CD4-positive, alpha-beta T cell treated with Interleukin-4 for 4 hours (primary cell): ENCODE measurements around the gene SLC7A6OS.

Experiments used
- DNase-seq: peaks from one replicate; pipeline ENCODE4 v3.0.0-alpha.2; 2020

Gene SLC7A6OS

GRCh38 chr16:68310774-68311511 is at the start of gene SLC7A6OS, which contains the start of gene PRMT7:
TSS of gene SLC7A6OS (minus strand) at chr16:68310946. CDS start at chr16:68310926, 20 bp downstream.
TSS of gene PRMT7 (plus strand) at chr16:68311019. CDS start at chr16:68315980, 4,961 bp downstream.
- peak; percentile 90 for DNase-seq

DNA sequence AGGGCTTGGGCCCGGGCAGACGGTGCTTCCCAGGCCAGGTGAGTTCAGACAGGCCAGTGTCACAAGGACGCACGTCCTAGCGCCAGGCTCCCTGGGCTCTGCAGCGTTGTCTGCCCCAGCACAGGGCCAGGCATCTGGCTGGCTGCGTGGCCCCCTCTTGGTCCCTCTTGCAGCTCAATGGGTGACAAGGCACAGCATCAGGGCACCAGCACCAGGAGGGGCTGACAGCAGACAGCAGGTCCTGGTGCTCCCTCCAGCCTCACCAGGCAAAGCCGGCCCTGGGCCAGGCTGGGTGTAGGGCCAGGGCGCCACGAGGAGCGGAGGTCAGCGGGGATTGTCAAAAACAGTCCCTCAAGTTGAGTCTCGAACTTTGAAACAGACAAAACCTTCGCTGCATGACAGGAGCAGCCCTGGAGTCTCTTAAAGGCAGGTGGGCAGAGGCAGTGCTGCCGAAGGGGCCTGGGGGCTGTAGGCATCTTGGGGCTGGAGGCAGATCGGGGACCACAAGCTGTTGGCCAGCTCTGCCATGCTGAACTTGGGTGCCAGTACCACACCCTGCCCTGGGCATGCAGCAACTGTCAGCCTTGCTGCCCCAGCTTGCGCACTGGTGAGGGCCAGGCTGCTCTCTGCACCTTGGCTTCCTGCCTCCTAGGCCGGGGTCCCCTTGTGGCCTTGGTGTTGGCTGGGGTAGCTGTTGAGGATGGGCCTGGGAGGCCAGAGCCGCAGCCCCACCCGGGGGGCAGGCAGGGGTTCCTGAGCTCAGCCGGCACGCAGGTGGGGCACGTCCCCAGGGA is 48.8 kb upstream of the SLC7A6OS start:
- no peak for DNase-seq

- no peak for DNase-seq
Measured at GRCh38 chr16:68358951-68359350, 48.2 kb upstream of the SLC7A6OS start.

GRCh38 chr16:68357923-68358322 is 47.2 kb upstream of the SLC7A6OS start:
- no peak for DNase-seq

GRCh38 chr16:68357521-68357922 is 46.8 kb upstream of the SLC7A6OS start:
- DNase-seq = no peak

DNA sequence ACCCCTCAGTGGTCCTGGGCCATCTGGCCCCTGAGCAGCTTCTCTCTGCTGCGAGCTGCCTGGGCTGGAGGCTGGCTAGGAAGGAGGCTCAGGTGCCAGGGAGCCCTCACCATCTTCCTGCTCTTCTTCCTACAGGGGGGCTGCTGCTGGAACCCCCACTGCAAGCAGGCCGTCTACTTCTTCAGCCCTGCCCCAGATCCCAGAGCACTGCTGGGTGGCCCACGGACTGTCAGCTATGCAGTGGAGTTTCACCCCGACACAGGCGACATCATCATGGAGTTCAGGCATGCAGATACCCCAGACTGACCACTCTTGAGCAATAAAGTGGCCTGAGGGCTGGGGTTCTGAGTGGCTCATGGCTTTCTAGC is 46.2 kb upstream of the SLC7A6OS start:
- no peak for DNase-seq

DNA sequence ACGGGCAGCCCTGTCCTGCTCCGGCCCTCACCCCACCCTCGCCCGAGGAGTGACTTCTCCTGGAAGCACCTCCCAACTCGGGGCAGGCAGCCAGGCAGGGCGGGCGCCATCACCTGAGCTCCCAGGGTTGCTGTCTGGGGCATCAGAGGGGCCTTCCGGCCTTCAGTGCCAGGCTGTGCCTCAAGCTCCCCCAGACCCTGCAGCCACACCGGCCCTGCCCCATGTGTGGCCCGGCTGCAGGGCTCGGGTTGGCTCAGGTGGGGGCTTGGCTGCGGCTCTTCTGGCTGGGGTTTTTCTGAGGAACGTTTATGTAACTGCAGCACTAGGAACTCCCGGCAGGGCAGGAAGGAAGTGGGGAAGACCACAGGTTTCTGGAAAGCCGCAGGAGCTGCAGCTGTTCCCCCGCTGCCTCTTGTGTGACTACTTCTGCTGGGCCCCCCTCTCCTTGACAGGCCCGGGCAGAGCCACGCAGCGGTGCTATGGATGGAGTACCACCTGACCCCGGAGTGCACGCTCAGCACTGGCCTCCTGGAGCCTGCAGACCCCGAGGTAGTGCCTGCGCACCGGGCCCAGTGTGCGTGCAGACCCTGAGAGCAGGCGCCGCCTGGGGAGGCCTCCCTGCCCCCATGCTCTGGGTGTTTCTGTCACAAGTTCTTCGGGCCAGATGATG is 45.6 kb upstream of the SLC7A6OS start:
- DNase-seq = peak; percentile 71

GRCh38 chr16:68355447-68356248 is 44.9 kb upstream of the SLC7A6OS start:
- no peak for DNase-seq

DNA sequence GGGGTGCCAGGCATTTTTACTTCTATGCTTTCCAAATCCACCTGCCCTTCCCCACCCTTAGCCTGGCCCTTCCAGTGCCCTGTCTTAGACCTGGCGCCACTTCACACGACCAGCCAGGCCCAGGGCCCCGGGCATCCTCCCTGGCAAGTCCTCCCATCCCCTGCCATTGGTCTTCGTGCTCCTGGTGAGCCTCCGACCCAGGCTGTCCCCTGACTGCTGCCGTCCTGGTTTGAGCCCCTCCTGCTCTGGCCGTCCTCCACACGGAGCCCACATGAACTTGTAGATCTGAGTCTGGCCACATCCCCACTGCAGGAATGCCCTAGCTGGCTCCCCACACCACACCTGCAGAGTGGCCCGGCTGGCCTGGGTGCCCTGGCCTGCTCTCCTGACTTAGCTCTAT is 44.1 kb upstream of the SLC7A6OS start:
- no peak for DNase-seq

DNA sequence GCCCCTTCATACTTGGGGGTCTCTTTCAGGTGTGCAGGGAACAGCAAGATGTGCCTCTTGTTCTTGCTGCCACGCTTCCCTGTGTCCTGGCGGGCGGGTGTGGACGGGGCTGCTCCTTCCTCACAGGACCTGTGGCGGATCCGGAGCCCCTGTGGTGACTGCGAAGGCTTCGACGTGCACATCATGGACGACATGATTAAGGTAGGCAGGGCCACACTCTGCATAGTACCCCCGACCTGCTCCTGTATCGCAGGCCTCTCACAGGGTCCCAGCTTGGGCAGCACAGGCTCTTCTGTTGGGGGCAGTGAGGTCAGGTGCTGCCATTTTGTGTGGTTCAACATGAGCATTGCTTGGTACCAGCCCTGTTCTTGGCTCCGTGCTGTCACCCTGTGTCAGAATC is 42.6 kb upstream of the SLC7A6OS start:
- no peak for DNase-seq

DNA sequence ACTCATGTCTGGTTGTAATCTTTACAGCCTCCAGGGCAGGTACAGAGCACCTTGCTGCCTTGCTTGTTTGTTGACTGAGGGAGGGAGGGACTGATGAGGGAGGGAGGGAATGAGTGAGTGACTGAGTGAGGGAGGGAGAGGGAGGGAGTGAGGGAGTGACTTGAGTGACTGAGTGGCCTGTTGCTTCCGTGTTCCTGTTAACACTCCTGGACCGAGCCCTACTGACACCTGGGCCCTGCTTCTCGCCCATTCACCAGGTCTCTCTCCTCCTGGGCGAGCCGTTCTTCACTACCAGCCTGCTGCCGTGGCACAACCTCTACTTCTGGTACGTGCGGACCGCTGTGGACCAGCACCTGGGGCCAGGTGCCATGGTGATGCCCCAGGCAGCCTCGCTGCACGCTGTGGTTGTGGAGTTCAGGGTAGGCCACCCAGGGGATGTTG is 41.3 kb upstream of the SLC7A6OS start:
- DNase-seq = no peak

DNA sequence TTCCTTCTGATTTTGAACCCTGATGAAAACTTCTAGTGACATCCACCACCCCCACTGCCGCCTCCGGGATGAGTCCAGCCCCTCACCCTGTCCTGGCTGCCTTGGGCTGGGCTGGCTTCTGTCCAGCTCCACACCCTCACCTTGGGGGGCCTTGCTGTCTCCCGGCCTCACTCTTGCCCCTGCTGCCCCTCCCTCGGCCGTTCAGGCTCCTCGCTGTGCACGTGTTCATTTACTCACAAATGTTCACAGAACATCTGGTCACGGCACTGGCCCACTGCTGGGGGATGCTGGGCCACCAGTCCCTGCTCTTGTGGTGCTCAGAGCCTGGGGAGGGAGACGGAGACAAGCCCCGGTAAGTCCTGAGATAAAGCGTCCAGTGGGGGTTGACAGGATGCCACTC is 40.7 kb upstream of the SLC7A6OS start:
- no peak for DNase-seq

- DNase-seq = no peak
Measured at GRCh38 chr16:68350813-68351350, 40.1 kb upstream of the SLC7A6OS start.

DNA sequence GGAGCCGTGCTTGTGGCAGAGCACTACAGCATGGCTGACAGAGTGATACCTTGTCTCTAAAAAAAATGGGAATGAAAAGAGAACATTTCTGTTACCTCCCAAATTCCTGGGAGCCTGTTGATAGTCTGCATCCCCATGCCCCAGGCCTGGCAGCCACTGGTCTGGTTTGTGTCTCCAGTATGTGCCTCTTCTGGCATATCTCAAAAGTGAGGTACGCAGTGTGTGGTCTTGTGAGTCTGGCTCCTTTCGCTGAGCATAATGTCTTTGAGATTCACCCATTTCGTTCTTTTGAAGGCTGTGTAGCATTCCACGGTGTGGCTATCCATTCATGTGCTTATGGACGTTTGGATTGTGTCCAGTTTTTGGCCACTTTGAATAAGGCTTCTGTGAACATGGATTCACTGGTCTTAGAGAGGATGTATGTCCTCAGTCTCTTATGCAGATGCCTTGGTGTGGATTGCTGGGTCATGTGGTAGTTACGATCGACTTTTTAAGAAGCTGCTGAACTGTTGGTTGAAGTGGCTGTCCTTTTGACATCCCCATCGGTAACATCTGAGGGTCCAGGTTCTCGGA is 39.2 kb upstream of the SLC7A6OS start:
- no peak for DNase-seq

- no peak for DNase-seq
Measured at GRCh38 chr16:68348639-68349445, 38.1 kb upstream of the SLC7A6OS start.

DNA sequence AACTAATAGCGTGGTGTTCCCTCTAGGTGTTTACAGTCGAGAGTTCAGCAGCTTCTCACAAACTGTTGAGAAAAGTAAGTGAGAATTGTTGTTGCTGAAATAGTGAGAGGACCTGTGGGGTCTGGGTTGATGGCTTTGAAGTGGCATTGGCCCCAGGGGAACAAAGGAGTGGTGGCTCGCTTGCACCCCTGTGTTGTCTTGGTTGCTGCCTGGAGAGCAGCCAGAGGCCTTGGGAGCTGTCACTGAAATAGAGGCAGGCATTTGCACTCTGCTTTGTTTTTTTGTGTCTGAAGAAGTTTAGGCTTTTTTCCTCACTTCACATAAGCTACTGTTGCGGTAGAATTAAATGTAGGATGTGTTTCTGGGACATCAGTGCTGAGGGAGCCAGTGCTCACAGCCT is 36.9 kb upstream of the SLC7A6OS start:
- no peak for DNase-seq

DNA sequence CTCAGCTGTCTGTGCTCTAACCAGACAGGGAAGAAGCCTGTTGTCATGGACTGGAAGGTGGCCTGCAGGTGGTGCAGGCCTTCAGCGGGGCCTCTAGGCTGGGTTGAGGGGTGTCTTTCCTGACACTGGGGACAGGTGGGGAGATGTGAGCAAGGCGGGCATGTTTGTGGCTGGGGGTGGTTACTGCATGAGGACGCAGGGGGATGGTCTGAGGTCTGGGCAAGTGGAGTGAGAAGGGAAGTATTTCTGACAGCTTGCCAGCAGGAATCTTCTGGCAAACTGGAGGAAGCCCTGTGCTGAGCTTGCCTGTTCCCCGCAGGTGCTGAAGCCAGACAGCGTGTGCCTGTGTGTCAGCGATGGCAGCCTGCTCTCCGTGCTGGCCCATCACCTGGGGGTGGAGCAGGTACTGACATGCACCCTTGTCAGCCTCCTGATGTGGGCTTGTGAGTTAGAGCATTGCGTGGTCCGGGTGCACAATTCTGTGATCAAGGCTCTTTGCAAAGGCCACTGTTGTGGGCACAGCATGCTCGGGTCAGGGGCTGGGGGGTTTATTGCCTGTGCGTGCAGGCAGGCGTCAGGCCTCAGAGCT is 36.2 kb upstream of the SLC7A6OS start:
- no peak for DNase-seq

DNA sequence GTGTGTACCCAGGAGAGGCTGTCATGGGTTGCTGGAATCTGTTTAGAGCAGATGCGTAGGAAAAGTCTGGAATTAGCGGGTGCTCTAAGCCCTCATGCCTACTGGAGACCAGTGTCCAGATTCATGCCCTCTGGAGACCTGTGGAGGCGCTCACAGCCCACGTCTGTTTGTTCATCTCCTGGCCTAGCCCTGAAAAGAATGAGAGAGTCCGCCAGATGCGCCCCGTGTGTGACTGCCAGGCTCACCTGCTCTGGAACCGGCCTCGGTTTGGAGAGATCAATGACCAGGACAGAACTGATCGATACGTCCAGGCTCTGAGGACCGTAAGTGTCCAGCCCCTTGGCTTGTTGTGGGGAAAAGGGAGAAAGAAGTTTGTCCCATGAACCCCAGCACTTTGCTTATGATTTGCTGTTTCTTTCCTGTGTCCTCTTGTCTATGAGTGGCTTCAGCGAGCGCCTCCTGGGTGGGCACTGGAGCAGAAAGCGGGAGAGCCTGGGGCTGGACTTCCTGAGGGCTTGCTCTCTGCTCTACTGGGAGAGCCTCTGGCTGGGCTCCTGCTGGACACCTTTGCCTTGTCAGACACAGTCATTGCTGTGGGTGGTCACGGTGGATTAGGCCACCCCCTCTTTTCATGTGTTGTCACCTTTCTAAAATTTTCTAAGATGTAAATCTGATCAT is 35.4 kb upstream of the SLC7A6OS start:
- no peak for DNase-seq

DNA sequence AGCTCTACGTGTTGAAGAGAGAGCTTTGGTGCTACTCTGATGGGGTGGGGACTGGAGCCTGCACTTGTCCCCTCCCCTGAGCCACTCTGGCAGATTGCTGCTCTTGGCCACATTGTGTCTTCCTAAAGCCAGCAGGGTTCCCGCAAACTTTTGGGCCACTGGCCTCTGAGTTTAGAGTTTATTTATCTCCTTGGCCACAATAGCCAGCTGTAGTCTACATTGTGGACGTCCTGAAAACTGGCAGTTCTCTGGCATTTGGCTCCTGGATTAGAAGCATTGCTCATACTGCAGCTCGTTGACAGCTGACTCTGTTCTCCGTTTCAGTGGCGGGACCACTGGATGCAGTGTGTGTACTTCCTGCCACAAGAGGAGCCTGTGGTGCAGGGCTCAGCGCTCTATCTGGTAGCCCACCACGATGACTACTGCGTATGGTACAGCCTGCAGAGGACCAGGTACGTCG is 34.6 kb upstream of the SLC7A6OS start:
- no peak for DNase-seq

- no peak for DNase-seq
Measured at GRCh38 chr16:68344252-68344651, 33.5 kb upstream of the SLC7A6OS start.
